SK-N-SH treated with all-trans-retinoic acid at 6 μM for 48 hours (cell line): Measurements from ENCODE around the gene RNF115.

Source experiments
- ARNTL ChIP-seq: fragments of 450-650 bp; formaldehyde crosslinking; IDR thresholded peaks from 2 replicates; pipeline ENCODE4 v1.5.0; 2020; ENCODE audit warnings: low read depth, mild to moderate bottlenecking, moderate library complexity, borderline replicate concordance
- CSRNP3 ChIP-seq: fragments of 250-450 bp; sonication (Bioruptor Pico); IDR thresholded peaks from 2 replicates; pipeline ENCODE4 v1.5.1; 2021; ENCODE audit warnings: mild to moderate bottlenecking, moderate library complexity
- GLIS3 ChIP-seq: fragments of 250-450 bp; sonication (Bioruptor Pico); IDR thresholded peaks from 2 replicates; pipeline ENCODE4 v1.5.0; 2020; ENCODE audit warnings: mild to moderate bottlenecking, moderate library complexity
- ZFP30 ChIP-seq: fragments of 450-650 bp; formaldehyde crosslinking; IDR thresholded peaks from 2 replicates; pipeline ENCODE4 v1.5.0; 2022; ENCODE audit warnings: mild to moderate bottlenecking, moderate library complexity
- TF ChIP-seq, protein P1 (sequence below): fragments of 250-450 bp; sonication (Bioruptor Pico); IDR thresholded peaks from 2 replicates; pipeline ENCODE4 v1.8.0; 2020; ENCODE audit warnings: mild to moderate bottlenecking, moderate library complexity, borderline replicate concordance
- TF ChIP-seq, protein P2 (sequence below): fragments of 250-450 bp; sonication (Bioruptor Pico); IDR thresholded peaks from 2 replicates; pipeline ENCODE4 v1.8.0; 2021; ENCODE audit warnings: low read depth, mild to moderate bottlenecking, moderate library complexity, borderline replicate concordance

- no peak for TF ChIP-seq GLIS3 (CRISPR knock-in tag)
- TF ChIP-seq, protein P1, sequence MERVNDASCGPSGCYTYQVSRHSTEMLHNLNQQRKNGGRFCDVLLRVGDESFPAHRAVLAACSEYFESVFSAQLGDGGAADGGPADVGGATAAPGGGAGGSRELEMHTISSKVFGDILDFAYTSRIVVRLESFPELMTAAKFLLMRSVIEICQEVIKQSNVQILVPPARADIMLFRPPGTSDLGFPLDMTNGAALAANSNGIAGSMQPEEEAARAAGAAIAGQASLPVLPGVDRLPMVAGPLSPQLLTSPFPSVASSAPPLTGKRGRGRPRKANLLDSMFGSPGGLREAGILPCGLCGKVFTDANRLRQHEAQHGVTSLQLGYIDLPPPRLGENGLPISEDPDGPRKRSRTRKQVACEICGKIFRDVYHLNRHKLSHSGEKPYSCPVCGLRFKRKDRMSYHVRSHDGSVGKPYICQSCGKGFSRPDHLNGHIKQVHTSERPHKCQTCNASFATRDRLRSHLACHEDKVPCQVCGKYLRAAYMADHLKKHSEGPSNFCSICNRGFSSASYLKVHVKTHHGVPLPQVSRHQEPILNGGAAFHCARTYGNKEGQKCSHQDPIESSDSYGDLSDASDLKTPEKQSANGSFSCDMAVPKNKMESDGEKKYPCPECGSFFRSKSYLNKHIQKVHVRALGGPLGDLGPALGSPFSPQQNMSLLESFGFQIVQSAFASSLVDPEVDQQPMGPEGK (CRISPR knock-in tag): no peak
- no peak for TF ChIP-seq ARNTL (CRISPR knock-in tag)
- no peak for TF ChIP-seq CSRNP3
- TF ChIP-seq, protein P2, sequence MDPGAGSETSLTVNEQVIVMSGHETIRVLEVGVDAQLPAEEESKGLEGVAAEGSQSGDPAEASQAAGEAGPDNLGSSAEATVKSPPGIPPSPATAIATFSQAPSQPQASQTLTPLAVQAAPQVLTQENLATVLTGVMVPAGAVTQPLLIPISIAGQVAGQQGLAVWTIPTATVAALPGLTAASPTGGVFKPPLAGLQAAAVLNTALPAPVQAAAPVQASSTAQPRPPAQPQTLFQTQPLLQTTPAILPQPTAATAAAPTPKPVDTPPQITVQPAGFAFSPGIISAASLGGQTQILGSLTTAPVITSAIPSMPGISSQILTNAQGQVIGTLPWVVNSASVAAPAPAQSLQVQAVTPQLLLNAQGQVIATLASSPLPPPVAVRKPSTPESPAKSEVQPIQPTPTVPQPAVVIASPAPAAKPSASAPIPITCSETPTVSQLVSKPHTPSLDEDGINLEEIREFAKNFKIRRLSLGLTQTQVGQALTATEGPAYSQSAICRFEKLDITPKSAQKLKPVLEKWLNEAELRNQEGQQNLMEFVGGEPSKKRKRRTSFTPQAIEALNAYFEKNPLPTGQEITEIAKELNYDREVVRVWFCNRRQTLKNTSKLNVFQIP (CRISPR knock-in tag): no peak
- no peak for TF ChIP-seq ZFP30 (CRISPR knock-in tag)
These were observed 13.8 kb upstream of the RNF115 start for GRCh38 chr1:145837656-145838055.
